Aortic smooth muscle cell (primary cell): ENCODE results near the gene TP53TG3B. TPM values are rescaled to one million over a fixed set of nuclear protein-coding genes. Genes with fewer than 3 reads are reported as not detected.

Experiments
- total RNA-seq: library from RNA; depleted of rRNA; stranded (reverse); fragments of >200 nt; gene quantifications from 2 replicates; pipeline ENCODE4 v1.2.3, GENCODE V29; 2014

The TP53TG3B gene
- not detected in 2 replicates for total RNA-seq

DNA sequence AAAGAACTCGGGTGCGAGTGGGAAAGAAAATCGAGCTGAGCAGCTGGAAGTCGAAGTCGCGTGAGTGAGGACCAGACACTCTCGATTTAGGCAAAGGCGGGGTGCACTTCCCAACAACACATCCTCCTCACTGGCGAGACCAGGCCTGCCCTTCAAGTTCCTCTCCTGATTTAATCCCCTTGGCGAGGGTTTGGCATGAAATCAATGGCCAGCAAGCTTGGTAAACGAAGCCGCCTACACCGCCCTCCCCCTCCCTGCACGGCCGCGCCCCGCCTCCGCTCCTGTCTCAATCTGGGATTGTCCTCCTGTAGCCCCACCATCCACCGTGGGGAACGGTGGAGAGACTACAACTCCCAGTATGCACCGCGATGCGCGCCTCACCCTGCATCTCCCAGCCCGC, at the start of gene TP53TG3B:
Gene TP53TG3B, plus strand, starts transcription at position 301 of the 400 bp plus-strand sequence. Its CDS starts 68 bp downstream, at position 369.

Other genes starting within 250 kb of the TP53TG3B start
- gene TP53TG3C, start 166.6 kb upstream of the TP53TG3B start, total RNA-seq: not detected in 2 replicates
- not detected in 2 replicates for gene TP53TG3E, start 56.5 kb upstream of the TP53TG3B start, total RNA-seq
- gene TP53TG3F, start 98.8 kb downstream of the TP53TG3B start, total RNA-seq: not detected in 2 replicates